NCI-H1694 (cell line): Measurements from ENCODE around the gene PPP1R3G.
"Not testable (repeated sequence)": the region's sequence is repeated elsewhere in the genome, so short reads cannot be mapped to it uniquely, and the experiment has no call there.

Experiments used
- DNase-seq: peaks from one replicate; lab custom pipeline; 2025; lab: John Stamatoyannopoulos, UW

Gene PPP1R3G

GRCh38 chr6:5120011-5120410 is 34.9 kb downstream of the PPP1R3G start:
- no peak for DNase-seq

- not testable (repeated sequence) for DNase-seq
Observed at GRCh38 chr6:5120543-5120942, 35.4 kb downstream of the PPP1R3G start.

GRCh38 chr6:5121479-5121878 is 36.3 kb downstream of the PPP1R3G start:
- DNase-seq, result no peak

- DNase-seq, result no peak
Observed at GRCh38 chr6:5121956-5122355, 36.8 kb downstream of the PPP1R3G start.

GRCh38 chr6:5122504-5123112 is 37.5 kb downstream of the PPP1R3G start:
- DNase-seq, result no peak

- no peak for DNase-seq
Observed at GRCh38 chr6:5123296-5124143, 38.4 kb downstream of the PPP1R3G start.

GRCh38 chr6:5124526-5124925 is 39.4 kb downstream of the PPP1R3G start:
- no peak for DNase-seq

GRCh38 chr6:5125152-5126006 is 40.2 kb downstream of the PPP1R3G start:
- DNase-seq, result no peak

- no peak for DNase-seq
Observed at GRCh38 chr6:5126214-5126613, 41.1 kb downstream of the PPP1R3G start.

GRCh38 chr6:5127106-5127687 is 42.1 kb downstream of the PPP1R3G start:
- no peak for DNase-seq

GRCh38 chr6:5128351-5128750 is 43.2 kb downstream of the PPP1R3G start:
- no peak for DNase-seq

- DNase-seq, result no peak
Observed at GRCh38 chr6:5130135-5130866, 45.2 kb downstream of the PPP1R3G start.

GRCh38 chr6:5132731-5133130 is 47.6 kb downstream of the PPP1R3G start:
- no peak for DNase-seq

GRCh38 chr6:5133943-5134342 is 48.8 kb downstream of the PPP1R3G start:
- no peak for DNase-seq

- DNase-seq, result no peak
Observed at GRCh38 chr6:5135788-5136376, 50.7 kb downstream of the PPP1R3G start.

GRCh38 chr6:5136851-5137250 is 51.7 kb downstream of the PPP1R3G start:
- DNase-seq, result no peak
